Activated CD4-positive, alpha-beta T cell treated with anti-CD3 and anti-CD28 coated beads, Interleukin-10, Interleukin-2, amounts not matched to agents 100 ng/mL and 50 ng/mL, durations not matched to agents 16 hours and 8 hours (primary cell): ENCODE data around the gene PDK2.
A peak's percentile ranks its signal among the peaks of the same experiment; 100 is the strongest.
"Not testable (repeated sequence)": the region's sequence is repeated elsewhere in the genome, so short reads cannot be mapped to it uniquely, and the experiment has no call there.

Source experiments
- DNase-seq: peaks from one replicate; pipeline ENCODE4 v3.0.0-alpha.2; 2020

The PDK2 gene

GRCh38 chr17:50059256-50059655 is 35.9 kb upstream of the PDK2 start:
- DNase-seq = no peak

GRCh38 chr17:50059759-50060273 is 35.3 kb upstream of the PDK2 start:
- no peak for DNase-seq

GRCh38 chr17:50060951-50061712 is 34.0 kb upstream of the PDK2 start:
- DNase-seq = no peak

- DNase-seq = not testable (repeated sequence)
Observed at GRCh38 chr17:50061713-50062045, 33.5 kb upstream of the PDK2 start.

GRCh38 chr17:50062293-50063243 is 32.6 kb upstream of the PDK2 start:
- DNase-seq = no peak

GRCh38 chr17:50063561-50064252 is 31.4 kb upstream of the PDK2 start:
- no peak for DNase-seq

GRCh38 chr17:50064253-50065001 is 30.7 kb upstream of the PDK2 start:
- no peak for DNase-seq

GRCh38 chr17:50065056-50065455 is 30.1 kb upstream of the PDK2 start:
- no peak for DNase-seq

GRCh38 chr17:50066995-50067394 is 28.2 kb upstream of the PDK2 start:
- DNase-seq = no peak

- DNase-seq = no peak
Observed at GRCh38 chr17:50067996-50068395, 27.2 kb upstream of the PDK2 start.

- no peak for DNase-seq
Observed at GRCh38 chr17:50070908-50071680, 24.1 kb upstream of the PDK2 start.

GRCh38 chr17:50071692-50072091 is 23.5 kb upstream of the PDK2 start:
- DNase-seq = no peak

- DNase-seq = no peak
Observed at GRCh38 chr17:50072130-50072529, 23.0 kb upstream of the PDK2 start.

- no peak for DNase-seq
Observed at GRCh38 chr17:50072925-50073324, 22.2 kb upstream of the PDK2 start.

GRCh38 chr17:50074227-50074626 is 20.9 kb upstream of the PDK2 start:
- no peak for DNase-seq

- DNase-seq = no peak
Observed at GRCh38 chr17:50075446-50076032, 19.6 kb upstream of the PDK2 start.

GRCh38 chr17:50076221-50076590 is 18.9 kb upstream of the PDK2 start:
- no peak for DNase-seq

- no peak for DNase-seq
Observed at GRCh38 chr17:50076591-50077235, 18.4 kb upstream of the PDK2 start.

- no peak for DNase-seq
Observed at GRCh38 chr17:50078430-50078829, 16.7 kb upstream of the PDK2 start.

- DNase-seq = peak; percentile 41
Observed at GRCh38 chr17:50079334-50080095, 15.6 kb upstream of the PDK2 start.
